OCI-LY3 (cell line): ENCODE measurements around the gene DGAT2L6.

Source experiments
- CTCF ChIP-seq: fragments of 200-600, 300-600 bp; sonication (generic); IDR thresholded peaks from 2 replicates; pipeline ENCODE4 v1.5.1; 2014; ENCODE audit warnings: antibody characterized with exemption, low read length, low read depth
- EZH2phosphoT487 ChIP-seq: fragments of 200-600 bp; shearing (Covaris generic); IDR thresholded peaks from 2 replicates; pipeline ENCODE4 v1.6.1; 2018; ENCODE audit warnings: antibody characterized with exemption, mixed run types, low read depth

GRCh38 chrX:70138622-70139021, 38.7 kb upstream of the DGAT2L6 start:
- TF ChIP-seq CTCF (no peak), EZH2phosphoT487 (no peak)
